HepG2 (cell line): Measurements from ENCODE around the gene KCNJ14. TPM values are rescaled to one million over a fixed set of nuclear protein-coding genes. Genes with fewer than 3 reads are reported as not detected.
A peak's percentile ranks its signal among the peaks of the same experiment; 100 is the strongest.

Experiments used
- FLYWCH1 ChIP-seq: sonication (generic); formaldehyde crosslinking; IDR thresholded peaks from 2 replicates; pipeline ENCODE4 v1.8.1; 2023; ENCODE audit warnings: mild to moderate bottlenecking, missing genetic modification reagents
- GATAD2A ChIP-seq: IDR thresholded peaks from 2 replicates; pipeline ENCODE4 v1.6.1; 2016
- MAFK ChIP-seq, 2 experiments: IDR thresholded peaks in 1 of 2; conservative IDR thresholded peaks in 1 of 2; 2 replicates each; pipeline ENCODE4 v1.6.1; 2011; ENCODE audit warnings: improper control_type of control experiment in 2 of 2, low read length in 2 of 2
- MXI1 ChIP-seq: IDR thresholded peaks from 3 replicates; pipeline ENCODE4 v1.6.1; 2012; ENCODE audit warnings: low read depth, low read length, inconsistent platforms, borderline replicate concordance
- SMARCE1 ChIP-seq: fragments of 450-650 bp; IDR thresholded peaks from 2 replicates; pipeline ENCODE4 v1.6.1; 2017; ENCODE audit warnings: borderline replicate concordance
- TAF15 ChIP-seq: fragments of 200-400 bp; formaldehyde crosslinking; IDR thresholded peaks from one replicate; pipeline ENCODE4 v1.6.1; 2018; ENCODE audit warnings: mild to moderate bottlenecking, low read depth, low read length; ENCODE audit not compliant: poor library complexity, severe bottlenecking
- ZBTB1 ChIP-seq: sonication (generic); formaldehyde crosslinking; IDR thresholded peaks from 2 replicates; pipeline ENCODE4 v1.4.0; 2020; ENCODE audit warnings: missing genetic modification reagents, borderline replicate concordance
- ZFP1 ChIP-seq: IDR thresholded peaks from 2 replicates; pipeline ENCODE4 v1.6.1; 2016
- ZMYM4 ChIP-seq: sonication (generic); formaldehyde crosslinking; IDR thresholded peaks from 2 replicates; pipeline ENCODE4 v1.8.1; 2023; ENCODE audit warnings: mild to moderate bottlenecking, missing genetic modification reagents
- ZNF331 ChIP-seq: sonication (generic); formaldehyde crosslinking; IDR thresholded peaks from 2 replicates; pipeline ENCODE4 v1.4.0; 2020; ENCODE audit warnings: missing genetic modification reagents
- ZNF350 ChIP-seq: sonication (generic); formaldehyde crosslinking; IDR thresholded peaks from 2 replicates; pipeline ENCODE4 v1.4.0; 2020; ENCODE audit warnings: mild to moderate bottlenecking, low read depth, missing genetic modification reagents, borderline replicate concordance
- ZNF614 ChIP-seq: IDR thresholded peaks from 2 replicates; pipeline ENCODE4 v1.6.1; 2018; ENCODE audit warnings: missing biosample characterization, missing genetic modification reagents, inconsistent platforms, borderline replicate concordance
- polyA plus RNA-seq, 8 experiments: library from polyadenylated mRNA; depleted of rRNA in 3 of 8; stranded (reverse) in 7 of 8; unstranded in 1 of 8; fragments of >200 nt; fragmentation: Illumina TruSeq in 4 of 8; extraction: Trizol in 4 of 8; gene quantifications; 2 replicates each; pipeline versions ENCODE4 v1.2.1 to v1.2.3, GENCODE V29; 2011 to 2016; ENCODE audit warnings: low read depth in 4 of 8, missing spikeins in 1 of 8, mixed read lengths in 1 of 8; ENCODE audit not compliant: insufficient read depth in 1 of 8
- total RNA-seq, 5 experiments: library from RNA; depleted of rRNA; stranded (reverse); fragments of >200 nt; fragmentation: Illumina TruSeq; extraction: Trizol; gene quantifications; 2 replicates each; pipeline ENCODE4 v1.2.3, GENCODE V29; 2016; ENCODE audit warnings: low read depth in 1 of 5
- TF ChIP-seq, protein P1 (sequence below): fragments of 450-650 bp; IDR thresholded peaks from 2 replicates; pipeline ENCODE4 v1.6.1; 2017
- TF ChIP-seq, protein P2 (sequence below): sonication (generic); formaldehyde crosslinking; IDR thresholded peaks from 2 replicates; pipeline ENCODE4 v1.4.0; 2020; ENCODE audit warnings: missing genetic modification reagents, borderline replicate concordance
- TF ChIP-seq, protein P3 (sequence below): sonication (generic); formaldehyde crosslinking; IDR thresholded peaks from 2 replicates; pipeline ENCODE4 v1.4.0; 2020; ENCODE audit warnings: mild to moderate bottlenecking, low read depth, missing genetic modification reagents
- TF ChIP-seq, protein P4 (sequence below): IDR thresholded peaks from 2 replicates; pipeline ENCODE4 v1.6.1; 2016
- TF ChIP-seq, protein P5 (sequence below): IDR thresholded peaks from 2 replicates; pipeline ENCODE4 v1.6.1; 2016; ENCODE audit warnings: control low read depth

KCNJ14 gene
- total and polyA plus RNA-seq, 2 of the 13 experiments (the other 11 are each of a cell fraction or from before 2014, with no cell fraction given) = 0.20 to 0.51 TPM

DNA sequence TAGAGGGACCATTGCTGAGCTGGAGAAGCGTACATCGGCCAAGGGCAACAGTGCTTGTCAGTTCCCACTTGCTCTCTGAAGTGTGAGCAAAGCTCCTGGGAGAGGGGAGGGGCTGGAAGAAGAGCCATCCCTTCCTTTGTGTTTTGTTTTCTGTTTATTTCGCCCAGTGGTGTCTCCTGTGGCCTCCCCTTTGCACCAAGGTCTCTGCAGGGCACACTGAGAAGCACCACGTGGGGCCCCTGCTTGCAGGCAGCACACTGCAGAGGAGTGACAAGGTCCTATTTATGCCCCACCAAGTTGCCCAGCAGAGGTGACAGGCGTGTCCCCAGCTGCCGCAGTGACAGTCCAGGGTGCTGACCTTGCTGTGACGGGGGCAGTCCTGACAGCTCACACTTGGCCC is 38.0 kb upstream of the KCNJ14 start (continued):
- TF ChIP-seq GATAD2A (CRISPR knock-in tag) = peak; percentile 49; the same call in 1 of the 2 replicates
- TF ChIP-seq, protein P1, sequence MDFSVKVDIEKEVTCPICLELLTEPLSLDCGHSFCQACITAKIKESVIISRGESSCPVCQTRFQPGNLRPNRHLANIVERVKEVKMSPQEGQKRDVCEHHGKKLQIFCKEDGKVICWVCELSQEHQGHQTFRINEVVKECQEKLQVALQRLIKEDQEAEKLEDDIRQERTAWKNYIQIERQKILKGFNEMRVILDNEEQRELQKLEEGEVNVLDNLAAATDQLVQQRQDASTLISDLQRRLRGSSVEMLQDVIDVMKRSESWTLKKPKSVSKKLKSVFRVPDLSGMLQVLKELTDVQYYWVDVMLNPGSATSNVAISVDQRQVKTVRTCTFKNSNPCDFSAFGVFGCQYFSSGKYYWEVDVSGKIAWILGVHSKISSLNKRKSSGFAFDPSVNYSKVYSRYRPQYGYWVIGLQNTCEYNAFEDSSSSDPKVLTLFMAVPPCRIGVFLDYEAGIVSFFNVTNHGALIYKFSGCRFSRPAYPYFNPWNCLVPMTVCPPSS = no peak
- no peak for TF ChIP-seq SMARCE1
- peak; percentile 83; the same call in 2 of the 3 replicates for TF ChIP-seq MXI1
- TF ChIP-seq, protein P2, sequence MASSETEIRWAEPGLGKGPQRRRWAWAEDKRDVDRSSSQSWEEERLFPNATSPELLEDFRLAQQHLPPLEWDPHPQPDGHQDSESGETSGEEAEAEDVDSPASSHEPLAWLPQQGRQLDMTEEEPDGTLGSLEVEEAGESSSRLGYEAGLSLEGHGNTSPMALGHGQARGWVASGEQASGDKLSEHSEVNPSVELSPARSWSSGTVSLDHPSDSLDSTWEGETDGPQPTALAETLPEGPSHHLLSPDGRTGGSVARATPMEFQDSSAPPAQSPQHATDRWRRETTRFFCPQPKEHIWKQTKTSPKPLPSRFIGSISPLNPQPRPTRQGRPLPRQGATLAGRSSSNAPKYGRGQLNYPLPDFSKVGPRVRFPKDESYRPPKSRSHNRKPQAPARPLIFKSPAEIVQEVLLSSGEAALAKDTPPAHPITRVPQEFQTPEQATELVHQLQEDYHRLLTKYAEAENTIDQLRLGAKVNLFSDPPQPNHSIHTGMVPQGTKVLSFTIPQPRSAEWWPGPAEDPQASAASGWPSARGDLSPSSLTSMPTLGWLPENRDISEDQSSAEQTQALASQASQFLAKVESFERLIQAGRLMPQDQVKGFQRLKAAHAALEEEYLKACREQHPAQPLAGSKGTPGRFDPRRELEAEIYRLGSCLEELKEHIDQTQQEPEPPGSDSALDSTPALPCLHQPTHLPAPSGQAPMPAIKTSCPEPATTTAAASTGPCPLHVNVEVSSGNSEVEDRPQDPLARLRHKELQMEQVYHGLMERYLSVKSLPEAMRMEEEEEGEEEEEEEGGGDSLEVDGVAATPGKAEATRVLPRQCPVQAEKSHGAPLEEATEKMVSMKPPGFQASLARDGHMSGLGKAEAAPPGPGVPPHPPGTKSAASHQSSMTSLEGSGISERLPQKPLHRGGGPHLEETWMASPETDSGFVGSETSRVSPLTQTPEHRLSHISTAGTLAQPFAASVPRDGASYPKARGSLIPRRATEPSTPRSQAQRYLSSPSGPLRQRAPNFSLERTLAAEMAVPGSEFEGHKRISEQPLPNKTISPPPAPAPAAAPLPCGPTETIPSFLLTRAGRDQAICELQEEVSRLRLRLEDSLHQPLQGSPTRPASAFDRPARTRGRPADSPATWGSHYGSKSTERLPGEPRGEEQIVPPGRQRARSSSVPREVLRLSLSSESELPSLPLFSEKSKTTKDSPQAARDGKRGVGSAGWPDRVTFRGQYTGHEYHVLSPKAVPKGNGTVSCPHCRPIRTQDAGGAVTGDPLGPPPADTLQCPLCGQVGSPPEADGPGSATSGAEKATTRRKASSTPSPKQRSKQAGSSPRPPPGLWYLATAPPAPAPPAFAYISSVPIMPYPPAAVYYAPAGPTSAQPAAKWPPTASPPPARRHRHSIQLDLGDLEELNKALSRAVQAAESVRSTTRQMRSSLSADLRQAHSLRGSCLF = no peak
- TF ChIP-seq, protein P3, sequence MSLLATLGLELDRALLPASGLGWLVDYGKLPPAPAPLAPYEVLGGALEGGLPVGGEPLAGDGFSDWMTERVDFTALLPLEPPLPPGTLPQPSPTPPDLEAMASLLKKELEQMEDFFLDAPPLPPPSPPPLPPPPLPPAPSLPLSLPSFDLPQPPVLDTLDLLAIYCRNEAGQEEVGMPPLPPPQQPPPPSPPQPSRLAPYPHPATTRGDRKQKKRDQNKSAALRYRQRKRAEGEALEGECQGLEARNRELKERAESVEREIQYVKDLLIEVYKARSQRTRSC (CRISPR knock-in tag) = no peak
- peak; percentile 40; the same call in 1 of the 2 replicates for TF ChIP-seq ZNF614
- no peak for TF ChIP-seq ZBTB1 (CRISPR knock-in tag)
- no peak for TF ChIP-seq ZNF331 (CRISPR knock-in tag)
- no peak for TF ChIP-seq FLYWCH1 (CRISPR knock-in tag)
- TF ChIP-seq MAFK (conservative IDR thresholded peaks at IDR 0.05 in 1 of 2, IDR thresholded peaks at IDR 0.05 in 1 of 2; ENCODE audit: low read length in 2 of 2) = no peak
- TF ChIP-seq TAF15 = no peak
- TF ChIP-seq, protein P4, sequence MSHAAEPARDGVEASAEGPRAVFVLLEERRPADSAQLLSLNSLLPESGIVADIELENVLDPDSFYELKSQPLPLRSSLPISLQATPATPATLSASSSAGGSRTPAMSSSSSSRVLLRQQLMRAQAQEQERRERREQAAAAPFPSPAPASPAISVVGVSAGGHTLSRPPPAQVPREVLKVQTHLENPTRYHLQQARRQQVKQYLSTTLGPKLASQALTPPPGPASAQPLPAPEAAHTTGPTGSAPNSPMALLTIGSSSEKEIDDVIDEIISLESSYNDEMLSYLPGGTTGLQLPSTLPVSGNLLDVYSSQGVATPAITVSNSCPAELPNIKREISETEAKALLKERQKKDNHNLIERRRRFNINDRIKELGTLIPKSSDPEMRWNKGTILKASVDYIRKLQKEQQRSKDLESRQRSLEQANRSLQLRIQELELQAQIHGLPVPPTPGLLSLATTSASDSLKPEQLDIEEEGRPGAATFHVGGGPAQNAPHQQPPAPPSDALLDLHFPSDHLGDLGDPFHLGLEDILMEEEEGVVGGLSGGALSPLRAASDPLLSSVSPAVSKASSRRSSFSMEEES (CRISPR knock-in tag) = 0 out of 2 replicates have a peak, but pooled peaks have one; percentile 20
- TF ChIP-seq ZFP1 (CRISPR knock-in tag) = no peak
- TF ChIP-seq, protein P5, sequence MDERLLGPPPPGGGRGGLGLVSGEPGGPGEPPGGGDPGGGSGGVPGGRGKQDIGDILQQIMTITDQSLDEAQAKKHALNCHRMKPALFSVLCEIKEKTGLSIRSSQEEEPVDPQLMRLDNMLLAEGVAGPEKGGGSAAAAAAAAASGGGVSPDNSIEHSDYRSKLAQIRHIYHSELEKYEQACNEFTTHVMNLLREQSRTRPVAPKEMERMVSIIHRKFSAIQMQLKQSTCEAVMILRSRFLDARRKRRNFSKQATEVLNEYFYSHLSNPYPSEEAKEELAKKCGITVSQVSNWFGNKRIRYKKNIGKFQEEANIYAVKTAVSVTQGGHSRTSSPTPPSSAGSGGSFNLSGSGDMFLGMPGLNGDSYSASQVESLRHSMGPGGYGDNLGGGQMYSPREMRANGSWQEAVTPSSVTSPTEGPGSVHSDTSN (CRISPR knock-in tag) = peak; percentile 25; the same call in 1 of the 2 replicates
- TF ChIP-seq ZMYM4 (CRISPR knock-in tag) = no peak
- no peak for TF ChIP-seq ZNF350 (CRISPR knock-in tag)
